HCT116 (cell line): ENCODE data around the gene NEK7.

Source experiments
- TF ChIP-seq, protein P1 (sequence below), 3 experiments: fragments of 200-600 bp in 1 of 3; sonication (generic) in 1 of 3; IDR thresholded peaks in 2 of 3; conservative IDR thresholded peaks in 1 of 3; 2 replicates each; pipeline ENCODE4 v1.5.1; 2012 to 2017; ENCODE audit warnings: low read depth in 2 of 3, low read length in 2 of 3, antibody characterized with exemption in 1 of 3, borderline replicate concordance in 1 of 3, control low read depth in 1 of 3, mild to moderate bottlenecking in 1 of 3, mixed read lengths in 1 of 3, mixed run types in 1 of 3, moderate library complexity in 1 of 3; ENCODE audit not compliant: insufficient read depth in 1 of 3
- TF ChIP-seq, protein P2 (sequence below): IDR thresholded peaks from 2 replicates; pipeline ENCODE4 v1.6.1; 2012

DNA sequence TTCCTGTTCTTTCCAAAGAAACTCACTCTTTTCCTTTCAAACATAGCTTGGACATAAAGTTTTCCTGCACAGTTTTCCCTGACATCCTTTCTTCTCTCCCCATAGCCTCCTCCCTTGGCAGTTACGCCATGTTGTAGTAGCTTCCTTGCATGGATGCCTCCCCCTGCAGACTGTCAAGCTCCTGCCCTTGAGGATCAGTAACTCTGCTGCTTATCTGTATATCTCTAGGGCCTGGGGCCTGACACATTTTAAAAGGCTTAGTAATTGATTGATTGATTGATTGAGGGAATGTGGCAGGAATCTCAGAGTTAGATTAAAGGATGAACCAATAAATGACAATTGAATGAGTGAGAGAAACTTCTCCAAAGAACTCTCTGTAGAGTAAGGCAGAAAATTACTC lies 143.7 kb downstream of the NEK7 start:
- TF ChIP-seq, protein P1, sequence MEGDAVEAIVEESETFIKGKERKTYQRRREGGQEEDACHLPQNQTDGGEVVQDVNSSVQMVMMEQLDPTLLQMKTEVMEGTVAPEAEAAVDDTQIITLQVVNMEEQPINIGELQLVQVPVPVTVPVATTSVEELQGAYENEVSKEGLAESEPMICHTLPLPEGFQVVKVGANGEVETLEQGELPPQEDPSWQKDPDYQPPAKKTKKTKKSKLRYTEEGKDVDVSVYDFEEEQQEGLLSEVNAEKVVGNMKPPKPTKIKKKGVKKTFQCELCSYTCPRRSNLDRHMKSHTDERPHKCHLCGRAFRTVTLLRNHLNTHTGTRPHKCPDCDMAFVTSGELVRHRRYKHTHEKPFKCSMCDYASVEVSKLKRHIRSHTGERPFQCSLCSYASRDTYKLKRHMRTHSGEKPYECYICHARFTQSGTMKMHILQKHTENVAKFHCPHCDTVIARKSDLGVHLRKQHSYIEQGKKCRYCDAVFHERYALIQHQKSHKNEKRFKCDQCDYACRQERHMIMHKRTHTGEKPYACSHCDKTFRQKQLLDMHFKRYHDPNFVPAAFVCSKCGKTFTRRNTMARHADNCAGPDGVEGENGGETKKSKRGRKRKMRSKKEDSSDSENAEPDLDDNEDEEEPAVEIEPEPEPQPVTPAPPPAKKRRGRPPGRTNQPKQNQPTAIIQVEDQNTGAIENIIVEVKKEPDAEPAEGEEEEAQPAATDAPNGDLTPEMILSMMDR (IDR thresholded peaks at IDR 0.05 in 2 of 3, conservative IDR thresholded peaks at IDR 0.05 in 1 of 3; ENCODE audit: borderline replicate concordance in 1 of 3, insufficient read depth in 1 of 3, low read depth in 2 of 3, low read length in 2 of 3), result no peak
- TF ChIP-seq, protein P2, sequence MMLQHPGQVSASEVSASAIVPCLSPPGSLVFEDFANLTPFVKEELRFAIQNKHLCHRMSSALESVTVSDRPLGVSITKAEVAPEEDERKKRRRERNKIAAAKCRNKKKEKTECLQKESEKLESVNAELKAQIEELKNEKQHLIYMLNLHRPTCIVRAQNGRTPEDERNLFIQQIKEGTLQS, result no peak
